IMR-90 (cell line): ENCODE data around the gene IFT52. TPM values are rescaled to one million over a fixed set of nuclear protein-coding genes. Genes with fewer than 3 reads are reported as not detected.

ENCODE experiments used
- ATAC-seq: fragments of 200-7000 bp; cut with Tn5 transposase; 2 replicates; pipeline ENCODE4 v1.9.1; 2020; ENCODE audit warnings: low read depth, mild to moderate bottlenecking, moderate library complexity
- Bru-seq: library from RNA; stranded (reverse); fragments of 400-500 nt; gene quantifications from one replicate; lab custom pipeline; 2021; lab: Mats Ljungman, UMichigan
- BruChase-seq, 2 experiments: library from RNA; stranded (reverse); fragments of 400-500 nt; gene quantifications; one replicate each; lab custom pipeline; 2021; lab: Mats Ljungman, UMichigan
- BruUV-seq: library from RNA; stranded (reverse); fragments of 400-500 nt; replicated peaks from 2 replicates; lab custom pipeline; 2021; lab: Mats Ljungman, UMichigan
- CTCF ChIA-PET: fragments of 300-600 bp; formaldehyde crosslinking; extraction: SDS; loops from one replicate; lab custom pipeline; 2021; ENCODE audit warnings: antibody characterized with exemption; lab: Yijun Ruan, JAX
- POLR2A ChIA-PET: fragments of 300-600 bp; sonication (Branson Sonifier 250); formaldehyde crosslinking; loops from one replicate; lab custom pipeline; 2022; ENCODE audit warnings: antibody characterized with exemption; ENCODE audit not compliant: unreplicated experiment; lab: Charles Lee
- DNase-seq: peaks from one replicate; pipeline ENCODE4 v3.0.0; 2013
- H2AFZ ChIP-seq: replicated peaks from 2 replicates; pipeline ENCODE3; 2013; ENCODE audit warnings: low read length, mild to moderate bottlenecking; ENCODE audit not compliant: poor library complexity
- H2AK5ac ChIP-seq: 2 replicates; pipeline ENCODE4 v1.6.1; 2013; ENCODE audit warnings: low read depth, low read length, inconsistent platforms
- H2AK9ac ChIP-seq: replicated peaks from 2 replicates; pipeline ENCODE3; 2013; ENCODE audit warnings: mild to moderate bottlenecking, low read depth, low read length, moderate library complexity; ENCODE audit not compliant: poor library complexity
- H2BK120ac ChIP-seq: 2 replicates; pipeline ENCODE4 v1.6.1; 2013; ENCODE audit warnings: low read depth, low read length, inconsistent platforms
- H2BK15ac ChIP-seq: 3 replicates; pipeline ENCODE4 v1.6.1; 2013; ENCODE audit warnings: low read depth, low read length, inconsistent platforms
- H2BK20ac ChIP-seq: 2 replicates; pipeline ENCODE4 v1.6.1; 2013; ENCODE audit warnings: low read depth, mild to moderate bottlenecking, inconsistent platforms, low read length, moderate library complexity
- H2BK5ac ChIP-seq: 2 replicates; pipeline ENCODE4 v1.6.1; 2013; ENCODE audit warnings: mild to moderate bottlenecking, low read depth, low read length, inconsistent platforms; ENCODE audit not compliant: poor library complexity, severe bottlenecking
- H3K14ac ChIP-seq: replicated peaks from 2 replicates; pipeline ENCODE4 v1.6.1; 2013; ENCODE audit warnings: low read depth, low read length, inconsistent platforms
- H3K18ac ChIP-seq: 2 replicates; pipeline ENCODE4 v1.6.1; 2013; ENCODE audit warnings: low read depth, low read length, control low read depth
- H3K23ac ChIP-seq: 2 replicates; pipeline ENCODE4 v1.6.1; 2013; ENCODE audit warnings: low read depth, low read length, inconsistent platforms
- H3K27ac ChIP-seq: 2 replicates; pipeline ENCODE4 v1.5.1; 2013; ENCODE audit warnings: mild to moderate bottlenecking, control low read depth, low read length; ENCODE audit not compliant: insufficient read depth
- H3K27me3 ChIP-seq: 2 replicates; pipeline ENCODE4 v1.6.1; 2013; ENCODE audit warnings: low read length; ENCODE audit not compliant: control insufficient read depth, insufficient read depth
- H3K36me3 ChIP-seq: 2 replicates; pipeline ENCODE4 v1.6.1; 2013; ENCODE audit warnings: low read length, mixed read lengths; ENCODE audit not compliant: control insufficient read depth, insufficient read depth
- H3K4ac ChIP-seq: 2 replicates; pipeline ENCODE4 v1.6.1; 2013; ENCODE audit warnings: low read depth, low read length, inconsistent platforms
- H3K4me1 ChIP-seq: 2 replicates; pipeline ENCODE4 v1.6.1; 2013; ENCODE audit warnings: low read length, mixed read lengths; ENCODE audit not compliant: control insufficient read depth, insufficient read depth
- H3K4me2 ChIP-seq: 2 replicates; pipeline ENCODE4 v1.6.1; 2013; ENCODE audit warnings: low read depth, mild to moderate bottlenecking, control low read depth, low read length, moderate library complexity
- H3K4me3 ChIP-seq: 2 replicates; pipeline ENCODE4 v1.5.1; 2013; ENCODE audit warnings: low read depth, mild to moderate bottlenecking, control low read depth, low read length, moderate library complexity; ENCODE audit not compliant: insufficient read depth
- H3K56ac ChIP-seq: 2 replicates; pipeline ENCODE4 v1.6.1; 2013; ENCODE audit warnings: low read length, inconsistent platforms; ENCODE audit not compliant: insufficient read depth; ENCODE audit errors: extremely low read depth
- H3K79me1 ChIP-seq, 2 experiments: 2 replicates each; pipeline ENCODE4 v1.6.1; 2013; ENCODE audit warnings: low read length in 2 of 2, inconsistent platforms in 1 of 2, low read depth in 1 of 2
- H3K9ac ChIP-seq: 2 replicates; pipeline ENCODE4 v1.6.1; 2013; ENCODE audit warnings: low read depth, low read length, control low read depth
- H3K9me1 ChIP-seq: 2 replicates; pipeline ENCODE4 v1.6.1; 2013; ENCODE audit warnings: low read length, inconsistent platforms; ENCODE audit not compliant: insufficient read depth
- H3K9me3 ChIP-seq: 2 replicates; pipeline ENCODE4 v1.6.1; 2013; ENCODE audit warnings: low read length; ENCODE audit not compliant: control insufficient read depth, insufficient read depth
- H4K20me1 ChIP-seq: 2 replicates; pipeline ENCODE4 v1.6.1; 2013; ENCODE audit warnings: low read length, inconsistent platforms; ENCODE audit not compliant: insufficient read depth
- H4K5ac ChIP-seq: 2 replicates; pipeline ENCODE4 v1.6.1; 2013; ENCODE audit warnings: mild to moderate bottlenecking, low read depth, low read length, control low read depth
- H4K8ac ChIP-seq, 2 experiments: 2 replicates each; pipeline ENCODE4 v1.6.1; 2013; ENCODE audit warnings: low read depth in 2 of 2, low read length in 2 of 2, control low read depth in 1 of 2, inconsistent platforms in 1 of 2
- H4K91ac ChIP-seq: 2 replicates; pipeline ENCODE4 v1.6.1; 2013; ENCODE audit warnings: low read depth, low read length, inconsistent platforms; ENCODE audit not compliant: insufficient read depth
- BHLHE40 ChIP-seq: fragments of 150-350 bp; IDR thresholded peaks from 2 replicates; pipeline ENCODE4 v1.6.1; 2016; ENCODE audit warnings: mild to moderate bottlenecking, low read depth, low read length
- CHD1 ChIP-seq: IDR thresholded peaks from 2 replicates; pipeline ENCODE4 v1.6.1; 2012; ENCODE audit warnings: low read depth, low read length, improper control_type of control experiment
- ELK1 ChIP-seq: fragments of 150-350 bp; IDR thresholded peaks from 2 replicates; pipeline ENCODE4 v1.6.1; 2016; ENCODE audit warnings: low read depth, mild to moderate bottlenecking, low read length, moderate library complexity, borderline replicate concordance
- MAZ ChIP-seq: IDR thresholded peaks from 2 replicates; pipeline ENCODE4 v1.6.1; 2012; ENCODE audit warnings: low read depth, mild to moderate bottlenecking, low read length, improper control_type of control experiment, moderate library complexity, borderline replicate concordance
- MXI1 ChIP-seq: IDR thresholded peaks from 2 replicates; pipeline ENCODE4 v1.6.1; 2012; ENCODE audit warnings: low read depth, mild to moderate bottlenecking, low read length, moderate library complexity, borderline replicate concordance
- POLR2A ChIP-seq: IDR thresholded peaks from 2 replicates; pipeline ENCODE4 v1.6.1; 2012; ENCODE audit warnings: mild to moderate bottlenecking, low read depth, low read length
- USF2 ChIP-seq: fragments of 150-350 bp; IDR thresholded peaks from 2 replicates; pipeline ENCODE4 v1.6.1; 2017; ENCODE audit warnings: mild to moderate bottlenecking, antibody characterized with exemption, low read length, low read depth
- WGBS, 2 experiments: methylation state at CpG; one replicate each; pipeline versions ENCODE4 v1.1.5 to v1.1.7; 2013; ENCODE audit warnings: missing lambda C conversion rate in 2 of 2; ENCODE audit not compliant: insufficient read length in 1 of 2; ENCODE audit errors: extremely low coverage in 2 of 2; 5-methylcytosine and 5-hydroxymethylcytosine counted together
- dilution Hi-C: fragments of 300-500 bp; cut with HindIII; formaldehyde crosslinking; loops from one replicate; pipeline ENCODE4 v1.14.3; 2018; ENCODE audit warnings: low sequenced_read_pairs; ENCODE audit not compliant: unreplicated experiment
- in situ Hi-C: fragments of 300-500 bp; cut with MboI; formaldehyde crosslinking; loops from 3 replicates; pipeline ENCODE4 v1.14.3; 2019; ENCODE audit warnings: low sequenced_read_pairs, inconsistent platforms, mixed read lengths
- intact Hi-C: fragments of 100-400 bp; cut with micrococcal nuclease; formaldehyde crosslinking; loops from 2 replicates; pipeline ENCODE4 v1.10.0; 2022
- long read RNA-seq: library from polyadenylated mRNA; unstranded; transcript quantifications from one replicate; pipeline ENCODE4 v2.0.0, GENCODE V29; 2021; ENCODE audit not compliant: unreplicated experiment
- polyA plus RNA-seq, 3 experiments: library from polyadenylated mRNA; depleted of rRNA; stranded (reverse); fragments of >200 nt; gene quantifications; 2 replicates each; pipeline ENCODE4 v1.2.3, GENCODE V29; 2012; ENCODE audit warnings: low replicate concordance in 1 of 3
- total RNA-seq: library from RNA; depleted of rRNA; stranded (reverse); fragments of >200 nt; gene quantifications from 2 replicates; pipeline ENCODE4 v1.2.3, GENCODE V29; 2012; rRNA removed

The IFT52 gene
- total RNA-seq (55.6 and 60.8 TPM in 2 replicates), polyA plus RNA-seq (2012; rRNA removed) (29.7 and 31.2 TPM in 2 replicates), Bru-seq, nascent RNA (percentile 57 among the genes with signal in this experiment), BruChase-seq, experiment 1, labeled RNA remaining after a 6-hour chase (percentile 66 among the genes with signal in this experiment), BruChase-seq, experiment 2, labeled RNA remaining after a 2-hour chase (percentile 49 among the genes with signal in this experiment)
- 13.8 and 27.8 TPM in 2 replicates for polyA plus RNA-seq (2012; cell fraction: cytosol; rRNA removed)
- polyA plus RNA-seq (2012; cell fraction: nucleus; rRNA removed; ENCODE audit: low replicate concordance), result 4.8 and 15.4 TPM in 2 replicates
- long read RNA-seq, transcript IFT52-201 (14 exons, 1,757 nt), result major isoform, 20 of 48 reads
- long read RNA-seq, transcript IFT52-202 (14 exons, 1,599 nt), result minor isoform, 19 of 48 reads
- long read RNA-seq, partial matches to known transcripts, result 1 of 48 reads
- long read RNA-seq, other reads (novel, unspliced or antisense), result 8 of 48 reads

- Histone ChIP-seq H3K14ac (peak within 1 kb of the TSS; percentile 92), H3K36me3 (peaks cover 6% of the 10 kb centered on the region; the same call in 1 of the 2 replicates), H2BK5ac (peak within 1 kb of the TSS; percentile 89), H4K20me1 (no peaks in the 10 kb centered on the region), H2BK15ac (peak within 1 kb of the TSS; percentile 77; the same call in 1 of the 3 replicates), H3K9me1 (no peaks in the 10 kb centered on the region; the same call in 1 of the 2 replicates), H3K9me3 (no peaks in the 10 kb centered on the region), H3K4me2 (peak within 1 kb of the TSS; percentile 98), H3K56ac (peak within 1 kb of the TSS; percentile 98), H3K79me1 (peaks cover 12 to 16% of the 10 kb centered on the region in 2 experiments), H4K8ac (peak within 1 kb of the TSS; percentile 96 to 99), H3K27ac (peak within 1 kb of the TSS; percentile 83), H2AK5ac (peak within 1 kb of the TSS; percentile 65; the same call in 1 of the 2 replicates), H4K5ac (peak within 1 kb of the TSS; percentile 95), H2BK20ac (peak within 1 kb of the TSS; percentile 85), H4K91ac (peak within 1 kb of the TSS; percentile 81), H3K9ac (peak within 1 kb of the TSS; percentile 90), H3K23ac (peak within 1 kb of the TSS; percentile 57), H3K18ac (peak within 1 kb of the TSS; percentile 80), H2AK9ac (peak within 1 kb of the TSS; percentile 87), H3K4me1 (peaks cover 3% of the 10 kb centered on the region; the same call in 1 of the 2 replicates), H3K4ac (peak within 1 kb of the TSS; percentile 86), H2BK120ac (peak within 1 kb of the TSS; percentile 94), H3K4me3 (peak within 1 kb of the TSS; percentile 96), H2AFZ (peak within 1 kb of the TSS; percentile 95), H3K27me3 (no peaks in the 10 kb centered on the region)
- peak; percentile 98 for ATAC-seq
- intact Hi-C loops (loop anchor here (1.0 to 2.0 kb wide), 2 partner anchors 52 to 128 kb away; no protein-coding TSS in a partner anchor), dilution Hi-C loops (no loop called here), in situ Hi-C loops (no loop called here)
- peak; percentile 88 for DNase-seq
- TF ChIP-seq BHLHE40 (peak; percentile 97), CHD1 (peak; percentile 86; the same call in 1 of the 2 replicates), MAZ (peak; percentile 66), ELK1 (no peak), POLR2A (peak; percentile 45; the same call in 1 of the 2 replicates), USF2 (no peak), MXI1 (peak; percentile 82; the same call in 1 of the 2 replicates)
- 1% methylated on average over 21 of the region's 68 CpGs; no CpG with 5 or more reads in 1 of the 2 experiments for WGBS, 2 experiments
- ChIA-PET POLR2A (interaction anchor here (0.5 kb wide), 1 partner anchor 80 kb away, joined by 3 read pairs; no protein-coding TSS in a partner anchor), CTCF (interaction anchor here (0.6 to 0.7 kb wide), 2 partner anchors 52 to 575 kb away, joined by 3 read pairs; no protein-coding TSS in a partner anchor)
- no TSS peak for BruUV-seq
Observed at GRCh38 chr20:43590392-43591303, at the start of gene IFT52. Gene IFT52 (plus strand): TSS chr20:43590937. CDS start chr20:43594699, 3,762 bp downstream.
